Tibial nerve (tissue), 4 donors: ENCODE results near the gene IQGAP2. TPM values are rescaled to one million over a fixed set of nuclear protein-coding genes. Genes with fewer than 3 reads are reported as not detected.
"Not testable (repeated sequence)": the region's sequence is repeated elsewhere in the genome, so short reads cannot be mapped to it uniquely, and the experiment has no call there.

ENCODE experiments used
- DNase-seq, 2 donors: peaks; one replicate each; pipeline ENCODE4 v3.0.0-alpha.2; 2019; ENCODE audit warnings: low spot score in 2 of 2
- H3K27ac ChIP-seq, 4 donors: fragments of 200-600 bp; sonication (generic) in 3 of 4; one replicate each; pipeline ENCODE4 v1.5.1; 2017 to 2019; ENCODE audit warnings: mild to moderate bottlenecking in 1 of 4
- H3K27me3 ChIP-seq, 2 donors: fragments of 200-600 bp; sonication (generic) in 1 of 2; one replicate each; pipeline versions ENCODE4 v1.5.1 to v1.6.0; 2017 to 2019
- H3K36me3 ChIP-seq, 3 donors: fragments of 200-600 bp; sonication (generic); one replicate each; pipeline ENCODE4 v1.5.1; 2018 to 2019
- H3K4me1 ChIP-seq, 4 donors: fragments of 200-600 bp; sonication (generic) in 3 of 4; one replicate each; pipeline ENCODE4 v1.5.1; 2017 to 2019
- H3K4me3 ChIP-seq, 4 donors: fragments of 200-600 bp; sonication (generic) in 3 of 4; one replicate each; pipeline ENCODE4 v1.5.1; 2017 to 2019; ENCODE audit warnings: mild to moderate bottlenecking in 1 of 4, moderate library complexity in 1 of 4
- H3K9me3 ChIP-seq, 4 donors: fragments of 200-600 bp; sonication (generic) in 3 of 4; one replicate each; pipeline ENCODE4 v1.5.1; 2017 to 2019
- EP300 ChIP-seq, 2 donors: sonication (generic); formaldehyde crosslinking; IDR thresholded peaks; one replicate each; pipeline ENCODE4 v1.6.1; 2017; ENCODE audit warnings: antibody characterized with exemption in 2 of 2, mild to moderate bottlenecking in 1 of 2
- POLR2A ChIP-seq, 2 donors: fragments of 450-650 bp; IDR thresholded peaks; one replicate each; pipeline ENCODE4 v1.6.1; 2017; ENCODE audit warnings: antibody characterized with exemption in 2 of 2, mild to moderate bottlenecking in 2 of 2, moderate library complexity in 2 of 2
- WGBS, 2 donors: methylation state at CpG; one replicate each; pipeline ENCODE4 v1.1.5; 2018; 5-methylcytosine and 5-hydroxymethylcytosine counted together
- total RNA-seq, 4 donors: library from RNA; depleted of rRNA; stranded (reverse); fragments of >200 nt; gene quantifications; one replicate each; pipeline ENCODE4 v1.1.0, GENCODE V29; 2016
- TF ChIP-seq, protein P1 (sequence below), 5 experiments: fragments of 200-600 bp in 3 of 5; fragments of 450-650 bp in 2 of 5; sonication (generic) in 3 of 5; IDR thresholded peaks; one replicate each; pipeline ENCODE4 v1.5.1; 2016 to 2019; ENCODE audit warnings: antibody characterized with exemption in 5 of 5, mild to moderate bottlenecking in 3 of 5, moderate library complexity in 2 of 5

The IQGAP2 gene
- total RNA-seq, 4 donors from 2014 or later, result 42.8 to 58.2 (median 52.3) TPM

DNA sequence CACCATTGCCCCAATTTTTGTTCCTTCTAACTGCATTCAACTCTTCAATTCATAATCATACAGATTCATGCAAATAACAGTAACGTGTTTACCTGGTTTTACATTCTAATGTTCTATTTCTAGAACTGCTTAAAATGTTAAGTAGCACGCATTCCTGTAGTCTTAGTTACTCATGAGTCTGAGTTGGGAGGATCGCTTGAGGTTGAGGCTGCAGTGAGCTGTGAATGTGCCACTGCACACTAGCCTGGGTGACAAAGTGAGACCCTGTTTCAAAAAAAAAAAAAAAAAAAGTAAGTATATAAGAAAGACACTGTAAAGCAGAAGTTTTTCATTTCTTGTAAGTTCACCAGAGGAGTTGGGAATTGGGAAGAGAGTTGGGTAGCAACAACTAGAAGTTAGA is 114.2 kb downstream of the IQGAP2 start:
- 93 to 98% methylated on average over 3 of the region's 3 CpGs for WGBS, 2 donors
- Histone ChIP-seq H3K4me3 (no peak overlapping the region), H3K4me1 (peaks cover 0 to 22% (median 11%) of the 10 kb centered on the region in 4 donors), H3K27me3 (no peaks in the 10 kb centered on the region), H3K27ac (no peak overlapping the region), H3K36me3 (no peaks in the 10 kb centered on the region), H3K9me3 (no peaks in the 10 kb centered on the region)
- DNase-seq, result no peak
- TF ChIP-seq EP300 (IDR thresholded peaks at IDR 0.05) (no peak), POLR2A (IDR thresholded peaks at IDR 0.05) (no peak)
- TF ChIP-seq, protein P1, sequence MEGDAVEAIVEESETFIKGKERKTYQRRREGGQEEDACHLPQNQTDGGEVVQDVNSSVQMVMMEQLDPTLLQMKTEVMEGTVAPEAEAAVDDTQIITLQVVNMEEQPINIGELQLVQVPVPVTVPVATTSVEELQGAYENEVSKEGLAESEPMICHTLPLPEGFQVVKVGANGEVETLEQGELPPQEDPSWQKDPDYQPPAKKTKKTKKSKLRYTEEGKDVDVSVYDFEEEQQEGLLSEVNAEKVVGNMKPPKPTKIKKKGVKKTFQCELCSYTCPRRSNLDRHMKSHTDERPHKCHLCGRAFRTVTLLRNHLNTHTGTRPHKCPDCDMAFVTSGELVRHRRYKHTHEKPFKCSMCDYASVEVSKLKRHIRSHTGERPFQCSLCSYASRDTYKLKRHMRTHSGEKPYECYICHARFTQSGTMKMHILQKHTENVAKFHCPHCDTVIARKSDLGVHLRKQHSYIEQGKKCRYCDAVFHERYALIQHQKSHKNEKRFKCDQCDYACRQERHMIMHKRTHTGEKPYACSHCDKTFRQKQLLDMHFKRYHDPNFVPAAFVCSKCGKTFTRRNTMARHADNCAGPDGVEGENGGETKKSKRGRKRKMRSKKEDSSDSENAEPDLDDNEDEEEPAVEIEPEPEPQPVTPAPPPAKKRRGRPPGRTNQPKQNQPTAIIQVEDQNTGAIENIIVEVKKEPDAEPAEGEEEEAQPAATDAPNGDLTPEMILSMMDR (IDR thresholded peaks at IDR 0.05), result no peak

DNA sequence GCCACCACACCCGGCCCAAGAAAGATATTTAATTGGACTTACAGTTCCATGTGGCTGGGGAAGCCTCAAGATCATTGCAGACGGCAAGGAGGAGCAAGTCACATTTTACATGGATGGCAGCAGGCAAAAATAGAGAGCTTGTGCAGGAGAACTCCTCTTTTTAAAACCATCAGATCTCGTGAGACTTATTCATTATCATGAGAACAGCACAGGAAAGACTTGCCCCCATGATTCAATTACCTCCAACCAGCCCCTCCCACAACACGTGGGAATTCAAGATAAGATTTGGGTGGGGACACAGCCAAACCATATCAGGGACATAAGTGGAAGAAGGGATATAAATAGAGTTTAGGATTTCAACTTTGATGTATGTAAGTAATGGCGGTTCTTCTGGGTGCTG is 115.2 kb downstream of the IQGAP2 start:
- not testable (repeated sequence) for H3K27me3 ChIP-seq, H3K36me3 ChIP-seq, H3K4me3 ChIP-seq, DNase-seq, H3K27ac ChIP-seq, H3K9me3 ChIP-seq
- WGBS, 2 donors, result 87 to 90% methylated on average over 5 of the region's 5 CpGs
- H3K4me1 ChIP-seq, result peaks cover 0 to 22% (median 8%) of the 10 kb centered on the region in 4 donors

DNA sequence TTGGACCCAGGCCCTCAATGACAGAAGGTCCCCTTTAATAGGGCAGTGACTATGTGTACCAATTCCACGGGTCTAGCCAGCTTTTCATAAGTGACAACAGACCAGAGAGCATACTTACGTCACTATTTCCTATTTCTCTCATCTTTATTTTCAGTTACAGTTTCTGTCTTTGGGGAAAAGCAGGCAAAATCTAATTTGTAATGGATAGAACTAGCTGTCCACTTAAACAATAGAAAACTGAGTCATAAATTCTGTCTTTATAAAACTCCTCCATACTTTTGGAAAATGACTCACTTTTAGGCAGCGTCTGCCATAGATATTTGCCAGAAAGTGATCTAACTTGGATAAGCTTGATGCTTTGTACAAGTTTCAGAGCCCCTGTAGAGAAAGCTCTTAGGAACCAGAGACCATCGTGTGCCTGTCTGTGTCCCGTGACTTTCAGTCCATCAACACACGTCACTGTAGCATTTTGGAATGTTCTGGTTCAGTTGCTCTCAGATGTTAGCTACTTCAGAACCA is 118.2 kb downstream of the IQGAP2 start:
- Histone ChIP-seq H3K9me3 (no peaks in the 10 kb centered on the region), H3K4me3 (no peak overlapping the region), H3K36me3 (no peaks in the 10 kb centered on the region), H3K27ac (peak overlapping the region; percentile 69 to 89 (median 78)), H3K4me1 (peaks cover 0 to 26% (median 11%) of the 10 kb centered on the region in 4 donors), H3K27me3 (no peaks in the 10 kb centered on the region)
- TF ChIP-seq POLR2A (IDR thresholded peaks at IDR 0.05), result no peak
- peak; percentile 32 to 80 for TF ChIP-seq EP300 (IDR thresholded peaks at IDR 0.05)
- WGBS, 2 donors, result 24 to 32% methylated on average over 6 of the region's 6 CpGs
- DNase-seq, result no peak

DNA sequence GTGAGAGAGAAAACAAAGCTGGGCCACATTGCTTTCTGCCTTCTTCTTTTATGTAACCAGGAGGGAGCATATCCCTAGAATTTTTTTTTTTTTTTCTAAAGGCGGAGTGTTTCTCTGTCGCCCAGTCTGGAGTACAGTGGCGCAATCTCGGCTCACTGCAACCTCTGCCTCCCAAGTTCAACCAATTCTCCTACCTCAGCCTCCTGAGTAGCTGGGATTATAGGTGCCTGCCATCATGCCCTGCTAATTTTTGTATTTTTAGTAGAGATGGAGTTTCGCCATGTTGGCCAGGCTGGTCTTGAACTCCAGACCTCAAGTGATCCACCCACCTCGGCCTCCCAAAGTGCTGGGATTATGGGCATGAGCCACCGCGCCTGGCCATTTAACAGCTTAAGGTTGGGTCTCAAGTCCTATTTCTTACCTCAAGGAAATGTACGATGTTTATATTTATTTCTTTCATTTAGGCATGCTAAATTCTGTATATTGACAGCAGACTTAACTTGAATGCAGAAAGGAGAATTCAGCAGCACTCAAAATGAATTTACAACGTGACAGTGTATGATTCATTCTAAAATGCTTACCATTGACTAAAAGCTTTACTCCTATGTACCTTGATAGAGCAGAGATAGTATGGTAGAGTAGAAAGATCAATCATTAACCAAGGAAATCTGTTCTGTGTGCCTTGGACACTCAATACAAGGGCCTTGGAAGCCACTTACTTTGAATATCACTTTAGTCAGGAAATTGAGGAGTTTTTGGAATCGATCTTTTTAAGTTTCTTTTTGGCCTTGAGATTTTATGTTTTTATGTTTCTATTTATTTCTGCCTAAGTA is 119.2 kb downstream of the IQGAP2 start:
- Histone ChIP-seq H3K4me3 (no peak overlapping the region), H3K4me1 (peaks cover 0 to 34% (median 15%) of the 10 kb centered on the region in 4 donors), H3K9me3 (no peaks in the 10 kb centered on the region), H3K27ac (peak overlapping the region; percentile 69 to 89 (median 78)), H3K27me3 (no peaks in the 10 kb centered on the region), H3K36me3 (no peaks in the 10 kb centered on the region)
- no peak for DNase-seq
- 91 to 94% methylated on average over 11 of the region's 11 CpGs for WGBS, 2 donors
- TF ChIP-seq EP300 (IDR thresholded peaks at IDR 0.05) (no peak), POLR2A (IDR thresholded peaks at IDR 0.05) (no peak)
- TF ChIP-seq, protein P1 (IDR thresholded peaks at IDR 0.05), result no peak

DNA sequence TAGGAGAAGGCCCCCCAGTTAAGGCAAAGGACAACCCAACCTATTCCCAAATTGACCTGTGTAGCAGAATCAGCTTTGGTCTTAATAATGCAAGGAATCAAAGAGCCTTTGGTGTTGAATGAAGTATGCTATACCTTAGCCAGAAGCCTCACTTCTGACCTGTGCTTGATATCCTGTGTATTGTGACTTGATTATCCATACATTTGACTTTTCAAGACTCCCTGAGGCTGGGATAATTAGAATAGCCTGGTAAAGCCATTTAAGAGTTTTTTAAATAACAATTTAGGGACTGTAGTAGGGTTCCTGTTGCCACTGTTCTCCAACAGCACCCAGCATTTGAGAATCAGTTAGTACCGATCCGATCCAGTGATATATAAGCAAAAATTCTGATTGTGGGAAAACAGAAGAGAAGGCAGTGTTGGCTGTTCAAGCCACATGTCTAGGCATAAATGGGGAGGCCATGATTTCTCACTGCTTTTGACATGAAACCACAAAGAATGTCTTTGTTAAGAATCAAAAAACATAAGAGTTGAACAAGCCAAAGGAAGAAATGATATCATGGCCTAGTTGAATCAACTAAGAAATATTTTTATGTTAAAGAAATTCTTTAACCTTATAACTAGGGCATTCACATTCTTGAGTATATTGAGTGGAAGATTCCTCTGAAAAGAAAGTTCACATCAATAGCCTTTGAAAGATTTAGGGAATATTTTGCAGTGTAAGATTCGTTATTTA is 121.2 kb downstream of the IQGAP2 start:
- H3K9me3 ChIP-seq, result no peaks in the 10 kb centered on the region
- TF ChIP-seq, protein P1 (IDR thresholded peaks at IDR 0.05), result no peak
- no peak for TF ChIP-seq POLR2A (IDR thresholded peaks at IDR 0.05)
- no peak for TF ChIP-seq EP300 (IDR thresholded peaks at IDR 0.05)
- H3K36me3 ChIP-seq, result no peaks in the 10 kb centered on the region
- WGBS, 2 donors, result 35 to 46% methylated on average over 3 of the region's 3 CpGs
- H3K27me3 ChIP-seq, result no peaks in the 10 kb centered on the region
- peaks cover 0 to 43% (median 15%) of the 10 kb centered on the region in 4 donors for H3K4me1 ChIP-seq
- peak overlapping the region; percentile 23 to 89 (median 72) for H3K27ac ChIP-seq
- no peak overlapping the region for H3K4me3 ChIP-seq
- DNase-seq, result no peak
